Testis (tissue), 3 donors: Measurements from ENCODE around the gene IGSF21. TPM values are rescaled to one million over a fixed set of nuclear protein-coding genes. Genes with fewer than 3 reads are reported as not detected.

ENCODE experiments used
- DNase-seq: peaks from one replicate; pipeline ENCODE4 v3.0.0-alpha.2; 2019
- H3K27ac ChIP-seq, 2 donors: fragments of 200-600 bp; sonication (generic); one replicate each; pipeline ENCODE4 v1.5.1; 2019
- H3K27me3 ChIP-seq: fragments of 200-600 bp; sonication (generic); one replicate; pipeline ENCODE4 v1.5.1; 2019
- H3K36me3 ChIP-seq: fragments of 200-600 bp; sonication (generic); one replicate; pipeline ENCODE4 v1.5.1; 2017; ENCODE audit warnings: low read depth; ENCODE audit errors: missing control alignments
- H3K4me1 ChIP-seq: fragments of 200-600 bp; sonication (generic); one replicate; pipeline ENCODE4 v1.5.1; 2019
- H3K4me3 ChIP-seq, 2 donors: fragments of 200-600 bp; sonication (generic); one replicate each; pipeline ENCODE4 v1.5.1; 2017 to 2019
- H3K9me3 ChIP-seq: fragments of 200-600 bp; sonication (generic); one replicate; pipeline ENCODE4 v1.5.1; 2017
- CTCF ChIP-seq, 3 experiments: fragments of 450-650 bp in 2 of 3; fragments of 200-600 bp in 1 of 3; sonication (generic) in 1 of 3; IDR thresholded peaks; one replicate each; pipeline ENCODE4 v1.5.1; 2016 to 2019; ENCODE audit warnings: antibody characterized with exemption in 3 of 3, mild to moderate bottlenecking in 2 of 3, moderate library complexity in 1 of 3
- POLR2A ChIP-seq: fragments of 450-650 bp; IDR thresholded peaks from one replicate; pipeline ENCODE4 v1.6.1; 2017; ENCODE audit warnings: antibody characterized with exemption, mild to moderate bottlenecking, moderate library complexity
- WGBS, 2 donors: methylation state at CpG; one replicate each; pipeline ENCODE4 v1.1.5; 2018; 5-methylcytosine and 5-hydroxymethylcytosine counted together
- intact Hi-C: fragments of 100-400 bp; cut with DNase I; formaldehyde crosslinking; loops from one replicate; pipeline ENCODE4 v1.15.1; 2023; ENCODE audit warnings: low total_unique reads
- polyA plus RNA-seq: library from polyadenylated mRNA; stranded (reverse); fragments of 350-450 nt; fragmentation: Illumina TruSeq; extraction: RNeasy Lipid Tissue Mini Kit (QIAGEN cat#74804); gene quantifications from one replicate; pipeline ENCODE4 v1.2.3, GENCODE V29; 2014; ENCODE audit warnings: low read depth, low replicate concordance; ENCODE audit not compliant: insufficient read depth
- total RNA-seq, 2 donors: library from RNA; depleted of rRNA; stranded (reverse); fragments of >200 nt; gene quantifications; one replicate each; pipeline ENCODE4 v1.2.3, GENCODE V29; 2016

Gene IGSF21
- total and polyA plus RNA-seq, 3 donors from 2014 or later: 1.7 to 4.2 (median 2.9) TPM

- WGBS, 2 donors: 58 to 60% methylated on average over 9 of the region's 9 CpGs
- H3K36me3 ChIP-seq: no peaks in the 10 kb centered on the region
Observed at GRCh38 chr1:18357622-18358230, 250.1 kb downstream of the IGSF21 start.

DNA sequence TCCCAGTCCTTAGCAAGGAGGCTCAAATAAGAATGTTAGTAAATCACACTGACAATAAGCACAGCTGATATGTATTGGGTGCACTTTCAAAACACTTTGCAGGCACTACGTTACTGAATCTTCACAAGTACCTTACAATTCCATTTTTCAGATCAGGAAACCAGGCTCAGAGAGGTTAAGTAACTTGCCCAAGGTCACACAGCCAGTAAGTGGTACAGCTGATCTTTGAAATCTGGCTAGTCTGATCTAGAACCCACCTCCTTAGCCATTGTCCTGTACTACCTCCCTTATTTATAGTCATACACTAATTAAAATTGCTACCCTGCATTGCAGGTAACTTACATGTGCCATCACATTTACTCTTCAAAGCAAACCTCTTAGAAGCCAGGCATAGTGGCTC lies 251.0 kb downstream of the IGSF21 start:
- TF ChIP-seq POLR2A: no peak
- TF ChIP-seq CTCF (IDR thresholded peaks at IDR 0.05): no peak
- intact Hi-C loops: no loop called here
- DNase-seq: no peak
- Histone ChIP-seq H3K9me3 (no peaks in the 10 kb centered on the region), H3K27me3 (no peaks in the 10 kb centered on the region), H3K27ac (no peak overlapping the region), H3K4me1 (no peaks in the 10 kb centered on the region), H3K36me3 (no peaks in the 10 kb centered on the region), H3K4me3 (no peak overlapping the region)
- WGBS, 2 donors: 40 to 68% methylated on average over 1 of the region's 1 CpG

More at GRCh38 chr1:18357622-18358230, 250.1 kb downstream of the IGSF21 start:
- no peak overlapping the region for H3K27ac ChIP-seq
- no peak overlapping the region for H3K4me3 ChIP-seq
- TF ChIP-seq POLR2A: no peak
- TF ChIP-seq CTCF (IDR thresholded peaks at IDR 0.05): no peak
- no peaks in the 10 kb centered on the region for H3K9me3 ChIP-seq
- H3K4me1 ChIP-seq: no peaks in the 10 kb centered on the region
- intact Hi-C loops: no loop called here
- DNase-seq: no peak
- no peaks in the 10 kb centered on the region for H3K27me3 ChIP-seq

DNA sequence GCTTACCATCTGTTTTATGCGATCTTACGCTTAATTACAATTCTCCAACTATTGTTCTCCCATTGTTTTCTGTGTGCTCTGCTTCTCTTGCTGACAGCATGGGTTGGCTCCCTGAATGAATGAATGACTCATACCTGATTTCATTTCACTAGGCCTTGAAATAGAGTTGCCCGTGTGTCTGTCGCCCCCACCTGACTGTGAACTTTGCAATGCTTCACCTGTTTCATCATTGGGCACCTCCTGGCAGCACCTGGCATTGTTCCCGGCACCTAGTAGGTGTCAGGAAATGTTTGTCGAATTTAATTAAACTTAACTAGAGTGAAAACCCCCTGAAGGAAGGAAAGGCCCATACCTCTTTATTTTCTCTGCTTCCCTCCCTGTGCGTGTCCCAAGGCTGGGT lies 252.7 kb downstream of the IGSF21 start:
- Histone ChIP-seq H3K4me3 (no peak overlapping the region), H3K4me1 (no peaks in the 10 kb centered on the region), H3K27ac (no peak overlapping the region), H3K27me3 (no peaks in the 10 kb centered on the region), H3K36me3 (no peaks in the 10 kb centered on the region), H3K9me3 (no peaks in the 10 kb centered on the region)
- intact Hi-C loops: no loop called here
- TF ChIP-seq POLR2A (no peak), CTCF (IDR thresholded peaks at IDR 0.05) (no peak)
- no peak for DNase-seq
- 83 to 87% methylated on average over 7 of the region's 7 CpGs for WGBS, 2 donors

DNA sequence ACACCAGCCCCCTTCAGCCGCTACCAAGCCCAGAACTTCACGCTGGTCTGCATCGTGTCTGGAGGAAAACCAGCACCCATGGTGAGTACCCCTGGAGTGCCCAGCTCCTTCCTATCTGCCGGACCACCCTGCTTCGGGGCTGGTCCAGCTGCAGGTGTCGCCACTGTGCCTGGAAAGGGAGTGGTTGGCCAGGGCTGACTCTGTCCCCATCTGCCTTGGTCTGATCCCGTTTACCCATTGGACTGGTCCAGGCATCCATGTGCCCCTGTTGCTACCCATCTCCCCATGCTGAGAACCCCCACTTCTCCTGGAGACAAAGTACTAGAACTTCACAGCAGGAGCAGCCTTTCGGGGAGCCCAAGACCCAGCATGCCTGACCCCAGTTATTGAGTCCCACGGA lies 254.6 kb downstream of the IGSF21 start:
- Histone ChIP-seq H3K27ac (no peak overlapping the region), H3K36me3 (no peaks in the 10 kb centered on the region), H3K27me3 (no peaks in the 10 kb centered on the region), H3K4me1 (no peaks in the 10 kb centered on the region), H3K9me3 (no peaks in the 10 kb centered on the region), H3K4me3 (no peak overlapping the region)
- intact Hi-C loops: no loop called here
- 79 to 93% methylated on average over 5 to 9 of the region's 9 CpGs for WGBS, 2 donors
- no peak for TF ChIP-seq POLR2A
- TF ChIP-seq CTCF (IDR thresholded peaks at IDR 0.05): no peak
- DNase-seq: no peak

DNA sequence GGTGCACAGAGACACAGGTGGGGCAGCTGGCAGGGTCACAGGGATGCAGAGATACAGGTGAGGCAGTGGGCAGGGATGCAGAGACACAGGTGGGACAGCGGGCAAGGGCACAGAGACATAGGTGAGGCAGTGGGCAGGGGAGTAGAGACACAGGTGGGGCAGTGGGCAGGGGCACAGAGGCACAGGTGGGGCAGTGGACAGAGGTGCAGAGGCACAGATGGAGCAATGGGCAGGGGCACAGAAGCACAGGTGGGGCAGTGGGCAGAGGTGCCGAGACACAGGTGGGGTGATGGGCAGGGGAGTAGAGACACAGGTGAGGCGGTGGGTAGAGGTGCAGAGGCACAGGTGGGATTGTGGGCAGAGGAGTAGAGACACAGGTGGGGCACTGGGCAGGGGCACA lies 255.8 kb downstream of the IGSF21 start:
- intact Hi-C loops: no loop called here
- no peaks in the 10 kb centered on the region for H3K36me3 ChIP-seq
- no peaks in the 10 kb centered on the region for H3K4me1 ChIP-seq
- no peaks in the 10 kb centered on the region for H3K27me3 ChIP-seq
- no peak for DNase-seq
- no peak overlapping the region for H3K4me3 ChIP-seq
- no peak for TF ChIP-seq POLR2A
- TF ChIP-seq CTCF (IDR thresholded peaks at IDR 0.05): no peak
- H3K27ac ChIP-seq: no peak overlapping the region
- no peaks in the 10 kb centered on the region for H3K9me3 ChIP-seq
- WGBS, 2 donors: 87 to 94% methylated on average over 3 of the region's 3 CpGs
